HepG2 (cell line): ENCODE results near the gene SHQ1. TPM values are rescaled to one million over a fixed set of nuclear protein-coding genes. Genes with fewer than 3 reads are reported as not detected.

ENCODE experiments used
- ATAC-seq: fragments of 200-7000 bp; cut with Tn5 transposase; 3 replicates; pipeline ENCODE4 v1.9.1; 2020; ENCODE audit warnings: mild to moderate bottlenecking, moderate library complexity
- BruUV-seq: library from RNA; stranded (reverse); fragments of 400-500 nt; replicated peaks from 2 replicates; lab custom pipeline; 2021; lab: Mats Ljungman, UMichigan
- CTCF ChIA-PET: fragments of 300-600 bp; formaldehyde crosslinking; extraction: SDS; loops from one replicate; lab custom pipeline; 2021; ENCODE audit warnings: low total read pairs, inconsistent platforms, low intra/inter-chr PET ratio; lab: Yijun Ruan, JAX
- POLR2A ChIA-PET: fragments of 350-600 bp; sonication (Branson Sonifier 250); formaldehyde crosslinking; loops from one replicate; lab custom pipeline; 2020; ENCODE audit warnings: antibody characterized with exemption, inconsistent platforms; lab: Yijun Ruan, JAX
- DNase-seq: peaks from one replicate; pipeline ENCODE4 v3.0.0-alpha.2; 2015; ENCODE audit warnings: low spot score
- FAIRE-seq: peaks from 3 replicates; lab custom pipeline; 2011; peaks lifted over from hg19 to GRCh38; lab: Jason Lieb, UNC
- H2AFZ ChIP-seq: one replicate; pipeline ENCODE4 v1.6.1; 2011; ENCODE audit warnings: low read length, inconsistent platforms
- H3K27ac ChIP-seq: fragments of 300-600 bp; 3 replicates; pipeline ENCODE4 v1.8.0; 2011; ENCODE audit warnings: mixed run types, mild to moderate bottlenecking, mixed read lengths, low read length, inconsistent platforms; ENCODE audit not compliant: insufficient read depth; ENCODE audit errors: extremely low read length
- H3K27me3 ChIP-seq, 2 experiments: fragments of 200-600 bp in 1 of 2; 2 replicates in 1 of 2; 3 replicates in 1 of 2; pipeline versions ENCODE4 v1.6.0 to v1.8.0; 2011; ENCODE audit warnings: low read length in 2 of 2, mild to moderate bottlenecking in 2 of 2, moderate library complexity in 2 of 2, inconsistent platforms in 1 of 2; ENCODE audit not compliant: insufficient read depth in 2 of 2, control insufficient read depth in 1 of 2
- H3K36me3 ChIP-seq, 2 experiments: fragments of 200-600 bp in 1 of 2; replicated peaks in 1 of 2; 2 replicates in 1 of 2; 3 replicates in 1 of 2; pipeline versions ENCODE4 v1.5.1 to v1.8.0; 2011; ENCODE audit warnings: low read length in 2 of 2, inconsistent platforms in 1 of 2; ENCODE audit not compliant: insufficient read depth in 2 of 2, control insufficient read depth in 1 of 2
- H3K4me1 ChIP-seq: 2 replicates; pipeline ENCODE4 v1.5.1; 2012; ENCODE audit warnings: low read length, inconsistent platforms; ENCODE audit not compliant: insufficient read depth
- H3K4me2 ChIP-seq: 2 replicates; pipeline ENCODE4 v1.6.0; 2011; ENCODE audit warnings: low read depth, low read length, inconsistent platforms
- H3K4me3 ChIP-seq, 3 experiments: fragments of 200-600 bp in 1 of 3; sonication (generic), shearing (Covaris generic) in 1 of 3; replicated peaks in 1 of 3; 2 replicates each; pipeline ENCODE4 v1.5.1; 2011 to 2016; ENCODE audit warnings: low read length in 3 of 3, inconsistent platforms in 2 of 3, low read depth in 2 of 3, mild to moderate bottlenecking in 2 of 3, control low read depth in 1 of 3, mixed read lengths in 1 of 3; ENCODE audit not compliant: insufficient read depth in 1 of 3
- H3K79me2 ChIP-seq: one replicate; pipeline ENCODE4 v1.6.1; 2011; ENCODE audit warnings: low read length, inconsistent platforms; ENCODE audit not compliant: insufficient read depth
- H3K9ac ChIP-seq: 2 replicates; pipeline ENCODE4 v1.6.0; 2011; ENCODE audit warnings: mild to moderate bottlenecking, low read depth, low read length, inconsistent platforms; ENCODE audit not compliant: insufficient read depth
- H3K9me3 ChIP-seq: 2 replicates; pipeline ENCODE4 v1.5.1; 2012; ENCODE audit warnings: mild to moderate bottlenecking, low read length
- H4K20me1 ChIP-seq: 2 replicates; pipeline ENCODE4 v1.6.0; 2011; ENCODE audit warnings: inconsistent platforms, mild to moderate bottlenecking, low read length, moderate library complexity; ENCODE audit not compliant: insufficient read depth
- MAFF ChIP-seq: IDR thresholded peaks from 2 replicates; pipeline ENCODE4 v1.6.1; 2011; ENCODE audit warnings: low read depth, low read length, improper control_type of control experiment
- MAFK ChIP-seq, 2 experiments: IDR thresholded peaks in 1 of 2; conservative IDR thresholded peaks in 1 of 2; 2 replicates each; pipeline ENCODE4 v1.6.1; 2011; ENCODE audit warnings: improper control_type of control experiment in 2 of 2, low read length in 2 of 2
- NCOA1 ChIP-seq: sonication (generic); formaldehyde crosslinking; IDR thresholded peaks from 2 replicates; pipeline ENCODE4 v1.9.0; 2021; ENCODE audit warnings: missing genetic modification reagents
- RFX1 ChIP-seq: fragments of 450-650 bp; IDR thresholded peaks from 2 replicates; pipeline ENCODE4 v1.6.1; 2017
- SRF ChIP-seq: IDR thresholded peaks from 2 replicates; pipeline ENCODE4 v1.6.1; 2011; ENCODE audit warnings: mild to moderate bottlenecking, low read depth, low read length, moderate library complexity
- TARDBP ChIP-seq: sonication (generic); formaldehyde crosslinking; IDR thresholded peaks from 2 replicates; pipeline ENCODE4 v1.8.0; 2022; ENCODE audit warnings: mild to moderate bottlenecking, missing genetic modification reagents
- ZNF563 ChIP-seq: sonication (generic); formaldehyde crosslinking; IDR thresholded peaks from 2 replicates; pipeline ENCODE4 v1.8.0; 2022; ENCODE audit warnings: mild to moderate bottlenecking, moderate library complexity, missing genetic modification reagents
- WGBS: methylation state at CpG from one replicate; pipeline ENCODE4 v1.1.6; 2017; ENCODE audit warnings: low lambda C conversion rate; 5-methylcytosine and 5-hydroxymethylcytosine counted together
- in situ Hi-C: cut with HindIII; loops from 2 replicates; pipeline ENCODE4 v1.10.0; 2017; ENCODE audit warnings: low pct_unique_long_range_greater_than_20kb; ENCODE audit not compliant: extremely low pct_ligation_motif_present
- intact Hi-C: fragments of 100-400 bp; cut with micrococcal nuclease; formaldehyde crosslinking; loops from one replicate; pipeline ENCODE4 v1.10.0; 2022; ENCODE audit not compliant: unreplicated experiment
- polyA plus RNA-seq, 8 experiments: library from polyadenylated mRNA; depleted of rRNA in 3 of 8; stranded (reverse) in 7 of 8; unstranded in 1 of 8; fragments of >200 nt; fragmentation: Illumina TruSeq in 4 of 8; extraction: Trizol in 4 of 8; gene quantifications; 2 replicates each; pipeline versions ENCODE4 v1.2.1 to v1.2.3, GENCODE V29; 2011 to 2016; ENCODE audit warnings: low read depth in 4 of 8, missing spikeins in 1 of 8, mixed read lengths in 1 of 8; ENCODE audit not compliant: insufficient read depth in 1 of 8
- total RNA-seq, 5 experiments: library from RNA; depleted of rRNA; stranded (reverse); fragments of >200 nt; fragmentation: Illumina TruSeq; extraction: Trizol; gene quantifications; 2 replicates each; pipeline ENCODE4 v1.2.3, GENCODE V29; 2016; ENCODE audit warnings: low read depth in 1 of 5

SHQ1 gene
- total and polyA plus RNA-seq, 2 of the 13 experiments (the other 11 are each of a cell fraction or from before 2014, with no cell fraction given), result 5.5 to 20.3 TPM

DNA sequence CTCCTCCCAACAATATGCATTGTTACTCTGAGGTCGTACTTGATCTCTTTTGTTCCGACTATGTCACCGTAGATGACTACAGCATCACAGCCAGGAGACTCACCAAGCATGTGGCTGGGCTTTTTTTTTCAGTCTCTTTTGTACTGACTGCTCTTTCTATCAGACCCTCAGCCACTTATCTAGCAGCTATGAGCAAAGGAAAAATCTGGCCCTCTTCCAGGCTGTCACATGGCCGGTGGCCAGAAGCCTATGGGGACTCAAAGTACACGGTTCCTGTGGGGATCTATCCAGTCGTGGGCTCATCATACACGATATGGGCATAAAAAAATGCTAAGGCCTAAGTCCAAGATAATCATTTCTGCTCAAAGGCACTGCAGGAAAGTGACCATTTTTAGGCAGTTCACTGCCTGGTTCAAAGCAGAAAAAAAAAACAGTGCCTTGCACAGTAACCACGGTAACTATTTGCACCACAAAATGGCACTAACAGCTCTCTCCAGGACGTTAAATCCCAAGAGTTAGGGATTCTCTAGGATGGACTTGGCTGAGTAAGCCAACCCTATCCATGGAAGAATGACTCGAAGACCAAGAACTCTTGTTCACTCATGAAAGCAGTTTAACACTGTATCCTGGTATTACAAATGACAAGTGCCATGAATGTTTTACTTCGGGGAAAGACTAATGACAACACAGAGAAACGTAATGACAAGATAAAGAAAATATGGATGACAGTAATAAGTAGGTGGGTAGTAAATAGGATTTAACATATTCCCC, 50.3 kb downstream of the SHQ1 start:
- H3K27me3 ChIP-seq, result no peaks in the 10 kb centered on the region
- POLR2A ChIA-PET, result no interaction called here
- H3K9ac ChIP-seq, result no peak overlapping the region
- no peak overlapping the region for H2AFZ ChIP-seq
- peak; percentile 5 for DNase-seq
- H3K27ac ChIP-seq, result no peak overlapping the region
- no peaks in the 10 kb centered on the region for H3K9me3 ChIP-seq
- TF ChIP-seq RFX1 (peak; percentile 21; the same call in 1 of the 2 replicates), ZNF563 (CRISPR knock-in tag) (no peak)
- intact Hi-C loops (no loop called here), in situ Hi-C loops (no loop called here)
- H3K79me2 ChIP-seq, result no peaks in the 10 kb centered on the region
- H3K4me1 ChIP-seq, result no peaks in the 10 kb centered on the region; the same call in 1 of the 2 replicates
- H3K4me3 ChIP-seq, result no peak overlapping the region
- 90% methylated on average over 12 of the region's 12 CpGs for WGBS
- CTCF ChIA-PET, result no interaction called here
- no peak overlapping the region for H3K4me2 ChIP-seq
- H4K20me1 ChIP-seq, result no peaks in the 10 kb centered on the region
- ATAC-seq, result no peak
- no peaks in the 10 kb centered on the region for H3K36me3 ChIP-seq
- no TSS peak for BruUV-seq
- FAIRE-seq, result no peak

DNA sequence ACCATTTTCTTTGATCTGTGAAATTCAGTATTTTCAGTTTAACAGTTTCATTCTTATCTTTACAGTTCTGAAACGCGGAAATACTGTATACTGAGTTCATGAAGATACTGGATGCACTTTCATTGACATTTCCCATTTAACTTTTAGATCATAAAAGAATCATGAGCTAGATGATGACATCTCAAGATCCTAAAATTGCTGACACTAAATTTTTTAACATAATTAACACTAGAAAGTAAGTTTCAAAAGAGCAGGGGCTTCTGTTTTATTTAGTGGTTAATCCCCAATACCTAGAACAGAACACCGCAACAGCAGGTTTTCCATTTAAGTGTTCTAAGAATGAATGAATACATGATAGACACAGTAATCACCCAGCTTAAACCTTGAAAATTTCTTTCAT, 54.2 kb downstream of the SHQ1 start:
- H3K4me1 ChIP-seq, result no peaks in the 10 kb centered on the region; the same call in 1 of the 2 replicates
- H4K20me1 ChIP-seq, result no peaks in the 10 kb centered on the region
- H3K4me2 ChIP-seq, result no peak overlapping the region
- WGBS, result 97% methylated on average over 3 of the region's 3 CpGs
- no peak overlapping the region for H3K9ac ChIP-seq
- H3K36me3 ChIP-seq, result peaks cover 3 to 16% of the 10 kb centered on the region in 2 experiments; a peak in 3 of 5 replicates
- intact Hi-C loops (no loop called here), in situ Hi-C loops (no loop called here)
- ChIA-PET POLR2A (no interaction called here), CTCF (no interaction called here)
- H2AFZ ChIP-seq, result no peak overlapping the region
- no peak for ATAC-seq
- H3K9me3 ChIP-seq, result no peaks in the 10 kb centered on the region
- H3K27me3 ChIP-seq, result no peaks in the 10 kb centered on the region
- no peak overlapping the region for H3K4me3 ChIP-seq
- BruUV-seq, result no TSS peak
- TF ChIP-seq MAFF, result peak; percentile 79
- TF ChIP-seq NCOA1, result no peak
- TF ChIP-seq SRF, result no peak
- no peak for TF ChIP-seq TARDBP (CRISPR knock-in tag)
- TF ChIP-seq MAFK (conservative IDR thresholded peaks at IDR 0.05 in 1 of 2, IDR thresholded peaks at IDR 0.05 in 1 of 2; ENCODE audit: low read length in 2 of 2), result peak; percentile 71 to 90
- no peak overlapping the region for H3K27ac ChIP-seq
- no peak for FAIRE-seq
- no peak for DNase-seq
- H3K79me2 ChIP-seq, result no peaks in the 10 kb centered on the region
